Activated T-cell treated with anti-CD3 and anti-CD28 coated beads, Interleukin-2, amount 50 U/mL, for 24 hours (primary cell): ENCODE results near the gene DCN.

Experiments
- DNase-seq: peaks from one replicate; pipeline ENCODE4 v3.0.0-alpha.2; 2020
- H3K27ac Mint-ChIP-seq: 2 replicates; pipeline ENCODE4 v1.8.0; 2020; ENCODE audit warnings: mild to moderate bottlenecking, mixed read lengths
- H3K27me3 Mint-ChIP-seq: 2 replicates; pipeline ENCODE4 v1.8.0; 2020; ENCODE audit warnings: mixed read lengths
- H3K36me3 Mint-ChIP-seq: 2 replicates; pipeline ENCODE4 v1.8.0; 2020; ENCODE audit warnings: low read depth, mixed read lengths
- H3K4me1 Mint-ChIP-seq: 2 replicates; pipeline ENCODE4 v1.8.0; 2020; ENCODE audit warnings: low read depth, mixed read lengths
- H3K4me3 Mint-ChIP-seq: 2 replicates; pipeline ENCODE4 v1.8.0; 2020; ENCODE audit warnings: mild to moderate bottlenecking, moderate library complexity, mixed read lengths
- H3K9me3 Mint-ChIP-seq: 2 replicates; pipeline ENCODE4 v1.8.0; 2020; ENCODE audit warnings: mixed read lengths

DCN gene

GRCh38 chr12:91093341-91093740 is 89.3 kb downstream of the DCN start:
- H3K27ac Mint-ChIP-seq = no peak overlapping the region
- H3K4me1 Mint-ChIP-seq = no peaks in the 10 kb centered on the region
- H3K36me3 Mint-ChIP-seq = no peaks in the 10 kb centered on the region
- H3K4me3 Mint-ChIP-seq = no peak overlapping the region
- H3K9me3 Mint-ChIP-seq = peaks cover 16% of the 10 kb centered on the region
- peaks cover 8% of the 10 kb centered on the region for H3K27me3 Mint-ChIP-seq
- DNase-seq = no peak

GRCh38 chr12:91091916-91092715 is 90.5 kb downstream of the DCN start:
- no peaks in the 10 kb centered on the region for H3K36me3 Mint-ChIP-seq
- H3K27me3 Mint-ChIP-seq = peaks cover 8% of the 10 kb centered on the region
- H3K4me1 Mint-ChIP-seq = no peaks in the 10 kb centered on the region
- DNase-seq = no peak
- no peak overlapping the region for H3K4me3 Mint-ChIP-seq
- H3K9me3 Mint-ChIP-seq = peaks cover 16% of the 10 kb centered on the region
- H3K27ac Mint-ChIP-seq = no peak overlapping the region
